A673 (cell line): Measurements from ENCODE around the gene TUBA1A.
"Not testable (repeated sequence)": the region's sequence is repeated elsewhere in the genome, so short reads cannot be mapped to it uniquely, and the experiment has no call there.

ENCODE experiments used
- CTCF ChIP-seq: fragments of 300-800, 200-600 bp; sonication (generic); conservative IDR thresholded peaks from 2 replicates; pipeline ENCODE4 v1.5.1; 2017; ENCODE audit warnings: low read depth, mild to moderate bottlenecking, antibody characterized with exemption, low read length, moderate library complexity, mixed read lengths
- EZH2 ChIP-seq: fragments of 200-600 bp; sonication (generic); IDR thresholded peaks from 2 replicates; pipeline ENCODE4 v1.6.1; 2017; ENCODE audit warnings: borderline replicate concordance, low read depth, mild to moderate bottlenecking, mixed read lengths, antibody characterized with exemption, low read length; ENCODE audit not compliant: poor library complexity, severe bottlenecking

GRCh38 chr12:49184697-49185096 is 4.2 kb downstream of the TUBA1A start:
- not testable (repeated sequence) for TF ChIP-seq CTCF, EZH2
